Parathyroid adenoma (tissue), 2 donors: ENCODE results near the gene MOCS3.
A peak's percentile ranks its signal among the peaks of the same experiment; 100 is the strongest.

ENCODE experiments used
- H2AFZ ChIP-seq: fragments of 300-600 bp; sonication (generic); one replicate; pipeline ENCODE4 v1.7.0; 2017; ENCODE audit warnings: antibody characterized with exemption, mild to moderate bottlenecking
- H3K27ac ChIP-seq: fragments of 300-600 bp; sonication (generic); one replicate; pipeline ENCODE4 v1.7.0; 2017
- H3K27me3 ChIP-seq: fragments of 300-600 bp; sonication (generic); one replicate; pipeline ENCODE4 v1.7.0; 2017; ENCODE audit warnings: low read length; ENCODE audit not compliant: control insufficient read depth, insufficient read depth
- H3K36me3 ChIP-seq: fragments of 300-600 bp; sonication (generic); one replicate; pipeline ENCODE4 v1.7.0; 2017; ENCODE audit warnings: low read length; ENCODE audit not compliant: control insufficient read depth, insufficient read depth
- H3K4me1 ChIP-seq: fragments of 300-600 bp; sonication (generic); one replicate; pipeline ENCODE4 v1.7.0; 2017; ENCODE audit warnings: control low read depth
- H3K4me2 ChIP-seq: fragments of 300-600 bp; sonication (generic); one replicate; pipeline ENCODE4 v1.7.0; 2017; ENCODE audit warnings: low read length
- H3K4me3 ChIP-seq: fragments of 300-600 bp; sonication (generic); one replicate; pipeline ENCODE4 v1.7.0; 2017; ENCODE audit warnings: low read depth, low read length
- H3K79me2 ChIP-seq: fragments of 300-600 bp; sonication (generic); one replicate; pipeline ENCODE4 v1.7.0; 2017; ENCODE audit warnings: control low read depth
- H3K9ac ChIP-seq: fragments of 300-600 bp; sonication (generic); one replicate; pipeline ENCODE4 v1.7.0; 2017; ENCODE audit warnings: mild to moderate bottlenecking
- H3K9me3 ChIP-seq: fragments of 300-600 bp; sonication (generic); one replicate; pipeline ENCODE4 v1.7.0; 2017; ENCODE audit warnings: low read length; ENCODE audit not compliant: control insufficient read depth
- CTCF ChIP-seq: fragments of 300-600 bp; sonication (generic); IDR thresholded peaks from one replicate; pipeline ENCODE4 v1.7.0; 2017; ENCODE audit warnings: antibody characterized with exemption, mild to moderate bottlenecking
- donor health status: primary hyperparathyroidism.

The MOCS3 gene

DNA sequence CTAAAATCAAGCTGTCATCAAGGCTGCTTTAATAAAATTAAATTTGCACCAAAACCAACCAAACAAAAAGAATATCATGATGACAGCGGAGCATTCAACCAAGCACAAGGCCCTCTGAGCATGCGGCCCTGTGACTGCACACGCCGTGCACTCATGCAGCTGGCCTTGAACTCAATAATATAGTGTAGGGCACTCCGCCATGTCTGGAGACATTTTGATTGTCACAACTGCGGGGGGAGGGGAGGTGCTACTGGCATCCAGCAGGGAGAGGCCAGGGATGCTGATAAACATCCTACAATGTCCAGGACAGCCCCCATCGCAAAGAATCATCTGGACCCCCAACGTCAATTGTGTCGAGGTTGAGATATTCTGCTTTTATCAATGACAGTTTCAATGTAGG, 9.7 kb downstream of the MOCS3 start:
- Histone ChIP-seq H3K27me3 (no peaks in the 10 kb centered on the region), H3K27ac (no peak overlapping the region), H3K36me3 (no peaks in the 10 kb centered on the region), H2AFZ (no peak overlapping the region), H3K4me3 (no peak overlapping the region), H3K9me3 (no peaks in the 10 kb centered on the region), H3K4me2 (peak overlapping the region; percentile 2), H3K9ac (no peak overlapping the region), H3K79me2 (no peaks in the 10 kb centered on the region), H3K4me1 (peaks cover 6% of the 10 kb centered on the region)
- no peak for TF ChIP-seq CTCF

- no peak overlapping the region for H3K4me3 ChIP-seq
- no peaks in the 10 kb centered on the region for H3K9me3 ChIP-seq
- H2AFZ ChIP-seq: no peak overlapping the region
- no peaks in the 10 kb centered on the region for H3K36me3 ChIP-seq
- H3K4me1 ChIP-seq: peaks cover 9% of the 10 kb centered on the region
- no peak for TF ChIP-seq CTCF
- no peaks in the 10 kb centered on the region for H3K27me3 ChIP-seq
- H3K79me2 ChIP-seq: no peaks in the 10 kb centered on the region
- no peak overlapping the region for H3K27ac ChIP-seq
- no peak overlapping the region for H3K9ac ChIP-seq
- H3K4me2 ChIP-seq: no peak overlapping the region
Observed at GRCh38 chr20:50969435-50969834, 10.8 kb downstream of the MOCS3 start.

DNA sequence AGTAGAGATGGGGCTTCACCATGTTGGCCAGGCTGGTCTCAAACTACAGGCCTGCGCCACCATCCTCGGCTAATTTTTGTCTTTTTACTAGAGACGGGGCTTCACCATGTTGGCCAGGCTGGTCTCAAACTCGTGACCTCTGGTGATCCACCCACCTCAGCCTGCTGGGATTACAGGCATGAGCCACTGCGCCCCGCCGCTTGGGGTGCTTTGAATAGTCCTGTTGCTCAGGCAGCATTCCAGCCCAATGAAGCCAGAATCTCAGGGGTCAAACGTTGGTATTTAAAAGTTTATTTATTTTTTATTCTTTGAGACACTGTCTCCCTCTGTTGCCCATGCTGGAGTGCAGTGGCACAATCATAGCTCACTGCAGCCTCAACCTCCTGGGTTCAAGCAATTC, 11.3 kb downstream of the MOCS3 start:
- no peaks in the 10 kb centered on the region for H3K79me2 ChIP-seq
- H3K9ac ChIP-seq: no peak overlapping the region
- no peak overlapping the region for H3K4me3 ChIP-seq
- H3K27me3 ChIP-seq: no peaks in the 10 kb centered on the region
- no peak overlapping the region for H2AFZ ChIP-seq
- H3K4me1 ChIP-seq: peaks cover 9% of the 10 kb centered on the region
- no peaks in the 10 kb centered on the region for H3K9me3 ChIP-seq
- H3K36me3 ChIP-seq: no peaks in the 10 kb centered on the region
- no peak for TF ChIP-seq CTCF
- no peak overlapping the region for H3K4me2 ChIP-seq
- H3K27ac ChIP-seq: no peak overlapping the region

DNA sequence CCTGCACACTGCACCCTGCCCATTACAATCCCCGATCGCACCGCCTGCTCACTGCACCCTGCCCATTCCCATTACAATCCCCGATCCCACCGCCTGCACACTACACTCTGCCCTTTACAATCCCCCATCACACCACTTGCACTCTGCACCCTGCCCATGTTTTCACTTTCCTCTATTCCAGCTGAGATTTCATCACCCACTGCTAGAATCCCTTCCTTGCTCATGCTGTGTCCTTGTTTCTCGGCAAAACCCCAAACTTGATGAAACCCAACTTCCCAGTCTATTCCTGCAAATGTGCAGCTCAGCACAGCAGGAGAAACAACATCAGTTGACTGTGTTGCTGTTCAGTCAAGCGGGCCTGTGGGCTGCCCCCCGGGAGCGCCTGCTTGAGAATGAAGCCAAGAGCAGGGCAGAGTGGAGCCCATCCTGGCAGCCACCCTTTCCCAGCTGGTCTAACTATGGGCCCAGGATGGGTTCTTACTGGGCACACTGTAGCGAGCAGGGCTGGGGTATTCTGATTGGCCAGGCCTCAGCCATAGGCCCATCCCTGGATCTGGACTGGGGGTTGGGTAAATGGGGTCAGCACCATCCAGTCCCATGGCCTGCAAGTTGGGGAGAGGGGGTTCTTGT, 17.2 kb downstream of the MOCS3 start:
- Histone ChIP-seq H3K4me2 (no peak overlapping the region), H3K9ac (no peak overlapping the region), H3K27ac (no peak overlapping the region), H3K27me3 (no peaks in the 10 kb centered on the region), H3K36me3 (no peaks in the 10 kb centered on the region), H3K9me3 (no peaks in the 10 kb centered on the region), H3K79me2 (no peaks in the 10 kb centered on the region), H3K4me3 (no peak overlapping the region), H3K4me1 (peaks cover 9% of the 10 kb centered on the region), H2AFZ (no peak overlapping the region)
- no peak for TF ChIP-seq CTCF
